NCI-H460 (cell line): Measurements from ENCODE around the gene SYCE3. TPM values are rescaled to one million over a fixed set of nuclear protein-coding genes. Genes with fewer than 3 reads are reported as not detected.

Experiments used
- DNase-seq: peaks from one replicate; pipeline ENCODE4 v3.0.0-alpha.2; 2016; ENCODE audit warnings: low read depth; ENCODE audit errors: extremely low read depth
- total RNA-seq: library from RNA; depleted of rRNA; stranded (reverse); fragments of >200 nt; shearing (Covaris generic); gene quantifications from 2 replicates; pipeline ENCODE4 v1.2.3, GENCODE V29; 2014

The SYCE3 gene
- total RNA-seq, 1 experiment from 2014 or later, result 0.50 TPM

GRCh38 chr22:50576806-50577696 lies 14.3 kb upstream of the SYCE3 start:
- no peak for DNase-seq

- peak; percentile 41 for DNase-seq
Measured at GRCh38 chr22:50576070-50576469, 13.4 kb upstream of the SYCE3 start.

GRCh38 chr22:50575426-50575941 lies 12.8 kb upstream of the SYCE3 start:
- DNase-seq, result no peak

- DNase-seq, result no peak
Measured at GRCh38 chr22:50574383-50574755, 11.7 kb upstream of the SYCE3 start.

GRCh38 chr22:50573491-50574382 lies 11.0 kb upstream of the SYCE3 start:
- DNase-seq, result no peak

- no peak for DNase-seq
Measured at GRCh38 chr22:50572965-50573364, 10.2 kb upstream of the SYCE3 start.

- no peak for DNase-seq
Measured at GRCh38 chr22:50571264-50572175, 8.8 kb upstream of the SYCE3 start.

GRCh38 chr22:50570861-50571260 lies 8.1 kb upstream of the SYCE3 start:
- no peak for DNase-seq

- no peak for DNase-seq
Measured at GRCh38 chr22:50569896-50570535, 7.3 kb upstream of the SYCE3 start.

GRCh38 chr22:50569041-50569459 lies 6.3 kb upstream of the SYCE3 start:
- no peak for DNase-seq

- no peak for DNase-seq
Measured at GRCh38 chr22:50568626-50569025, 5.9 kb upstream of the SYCE3 start.

GRCh38 chr22:50567721-50568252 lies 5.1 kb upstream of the SYCE3 start:
- no peak for DNase-seq

- no peak for DNase-seq
Measured at GRCh38 chr22:50564289-50564688, 1.6 kb upstream of the SYCE3 start.

GRCh38 chr22:50563413-50564160 lies 868 bp upstream of the SYCE3 start:
- no peak for DNase-seq

- DNase-seq, result no peak
Measured at GRCh38 chr22:50561401-50562358, 1.0 kb downstream of the SYCE3 start.

GRCh38 chr22:50560034-50560433 lies 2.7 kb downstream of the SYCE3 start:
- no peak for DNase-seq

GRCh38 chr22:50556703-50557102 lies 6.0 kb downstream of the SYCE3 start:
- no peak for DNase-seq

- DNase-seq, result no peak
Measured at GRCh38 chr22:50553310-50553709, 9.4 kb downstream of the SYCE3 start.
